Measurements from ENCODE around the gene VPS50.

The VPS50 gene

DNA sequence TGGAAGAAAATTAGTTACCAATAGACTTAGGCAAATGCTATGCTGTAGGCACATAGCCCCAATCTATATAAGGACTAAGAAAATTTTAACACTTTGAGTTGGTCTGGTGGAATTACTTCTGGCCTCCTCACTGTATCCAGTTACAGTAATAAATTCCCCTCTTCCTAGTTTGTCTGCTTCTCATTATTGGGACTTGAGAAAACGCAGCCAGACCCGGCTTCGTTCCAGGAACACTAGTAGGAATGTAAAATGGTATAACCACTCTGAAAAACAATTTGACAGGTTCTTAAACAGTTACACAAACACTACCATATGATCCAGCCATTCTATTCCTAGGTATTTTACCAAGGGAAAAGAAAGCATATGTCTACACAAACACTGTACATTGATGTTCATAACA lies 150.2 kb downstream of the VPS50 start:
- DNase-seq (ENCODE audit: low read depth), result no peak
- TF ChIP-seq, protein P1, sequence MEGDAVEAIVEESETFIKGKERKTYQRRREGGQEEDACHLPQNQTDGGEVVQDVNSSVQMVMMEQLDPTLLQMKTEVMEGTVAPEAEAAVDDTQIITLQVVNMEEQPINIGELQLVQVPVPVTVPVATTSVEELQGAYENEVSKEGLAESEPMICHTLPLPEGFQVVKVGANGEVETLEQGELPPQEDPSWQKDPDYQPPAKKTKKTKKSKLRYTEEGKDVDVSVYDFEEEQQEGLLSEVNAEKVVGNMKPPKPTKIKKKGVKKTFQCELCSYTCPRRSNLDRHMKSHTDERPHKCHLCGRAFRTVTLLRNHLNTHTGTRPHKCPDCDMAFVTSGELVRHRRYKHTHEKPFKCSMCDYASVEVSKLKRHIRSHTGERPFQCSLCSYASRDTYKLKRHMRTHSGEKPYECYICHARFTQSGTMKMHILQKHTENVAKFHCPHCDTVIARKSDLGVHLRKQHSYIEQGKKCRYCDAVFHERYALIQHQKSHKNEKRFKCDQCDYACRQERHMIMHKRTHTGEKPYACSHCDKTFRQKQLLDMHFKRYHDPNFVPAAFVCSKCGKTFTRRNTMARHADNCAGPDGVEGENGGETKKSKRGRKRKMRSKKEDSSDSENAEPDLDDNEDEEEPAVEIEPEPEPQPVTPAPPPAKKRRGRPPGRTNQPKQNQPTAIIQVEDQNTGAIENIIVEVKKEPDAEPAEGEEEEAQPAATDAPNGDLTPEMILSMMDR (IDR thresholded peaks at IDR 0.05; ENCODE audit: low read length, missing control alignments), result no peak

DNA sequence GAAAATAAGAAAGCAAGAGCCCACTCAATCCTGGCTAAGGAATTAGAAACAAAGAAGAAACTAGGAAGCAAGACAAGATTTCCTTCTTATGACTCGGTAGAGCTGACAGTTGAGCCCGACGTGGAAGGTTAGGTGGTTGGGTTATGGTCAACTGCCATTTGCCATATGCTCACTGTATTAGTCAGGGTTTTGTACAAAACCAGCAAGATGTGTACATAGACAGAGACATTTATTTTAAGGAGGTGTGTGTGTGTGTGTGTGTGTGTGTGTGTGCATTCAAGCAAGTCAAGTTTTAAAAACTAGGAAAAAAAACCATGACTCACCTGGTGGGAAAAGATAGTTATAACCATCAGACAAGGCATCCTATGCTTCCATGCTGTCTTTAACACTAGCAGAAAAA lies 158.5 kb downstream of the VPS50 start:
- TF ChIP-seq, protein P1 (IDR thresholded peaks at IDR 0.05; ENCODE audit: low read length, missing control alignments), result no peak
- DNase-seq (ENCODE audit: low read depth), result no peak
- H3K4me3 ChIP-seq (replicated peaks; ENCODE audit: low read depth, low read length), result no peak overlapping the region

More for the DNA sequence above, 150.2 kb downstream of the VPS50 start:
- H3K4me3 ChIP-seq (replicated peaks; ENCODE audit: low read depth, low read length), result no peak overlapping the region

DNA sequence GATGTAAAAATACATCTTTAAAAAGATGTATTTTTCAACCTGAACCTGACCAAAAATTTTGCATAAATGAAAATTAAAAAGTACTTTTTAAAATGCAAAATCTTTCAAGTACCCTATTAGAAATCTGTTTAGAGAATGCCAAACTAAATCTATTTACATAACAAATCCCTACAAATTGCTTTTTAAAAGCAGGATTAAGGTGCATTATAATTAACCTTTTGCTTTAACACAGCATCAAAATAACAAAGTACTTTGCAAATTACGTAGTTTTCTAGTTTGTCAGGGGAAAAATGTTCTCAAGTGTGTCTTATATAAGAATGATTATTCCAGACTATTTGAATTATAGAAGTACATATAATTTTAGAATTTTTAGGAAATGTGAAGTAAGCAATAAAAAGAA lies 160.8 kb downstream of the VPS50 start:
- no peak for DNase-seq (ENCODE audit: low read depth)
- TF ChIP-seq, protein P1 (IDR thresholded peaks at IDR 0.05; ENCODE audit: low read length, missing control alignments), result no peak
- H3K4me3 ChIP-seq (replicated peaks; ENCODE audit: low read depth, low read length), result no peak overlapping the region

DNA sequence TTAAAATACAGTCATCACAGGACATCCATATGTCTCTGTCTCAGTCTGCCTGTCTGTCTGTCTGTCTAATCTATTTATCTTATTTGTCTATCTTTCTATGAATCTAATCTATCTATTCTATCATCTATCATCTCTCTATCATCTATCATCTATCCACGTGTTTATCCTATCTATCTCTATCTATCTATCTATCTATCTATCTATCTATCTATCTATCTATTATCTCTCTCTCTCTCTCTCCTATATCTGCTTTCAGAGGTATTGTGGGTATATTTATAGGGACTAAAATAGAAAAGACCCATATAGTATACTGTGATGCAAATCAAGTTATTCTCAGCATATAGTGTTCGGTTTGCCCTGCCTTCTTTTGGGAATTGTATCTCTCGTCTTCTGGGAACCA lies 167.5 kb downstream of the VPS50 start:
- no peak for DNase-seq (ENCODE audit: low read depth)
- no peak overlapping the region for H3K4me3 ChIP-seq (replicated peaks; ENCODE audit: low read depth, low read length)
- TF ChIP-seq, protein P1 (IDR thresholded peaks at IDR 0.05; ENCODE audit: low read length, missing control alignments), result no peak

DNA sequence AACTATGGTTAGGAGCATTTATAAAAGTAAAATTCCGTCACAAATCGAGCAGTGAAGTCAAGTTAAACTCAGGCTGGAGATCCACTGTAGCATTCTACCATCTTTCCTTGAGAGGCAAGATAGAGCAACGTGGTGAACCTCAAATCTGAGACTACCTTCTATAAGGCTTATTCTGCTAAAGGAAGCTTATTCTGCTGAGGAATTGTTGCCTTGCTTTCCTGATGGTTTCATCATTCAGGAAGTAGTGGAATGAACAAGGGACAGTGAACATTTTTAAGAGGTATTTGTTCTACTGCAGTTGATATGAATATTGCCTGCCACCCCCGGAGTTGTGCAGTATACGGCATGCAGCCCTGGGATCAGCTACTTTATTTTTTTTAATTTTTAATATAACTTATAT lies 170.8 kb downstream of the VPS50 start:
- H3K4me3 ChIP-seq (replicated peaks; ENCODE audit: low read depth, low read length), result no peak overlapping the region
- TF ChIP-seq, protein P1 (IDR thresholded peaks at IDR 0.05; ENCODE audit: low read length, missing control alignments), result no peak
- DNase-seq (ENCODE audit: low read depth), result no peak

DNA sequence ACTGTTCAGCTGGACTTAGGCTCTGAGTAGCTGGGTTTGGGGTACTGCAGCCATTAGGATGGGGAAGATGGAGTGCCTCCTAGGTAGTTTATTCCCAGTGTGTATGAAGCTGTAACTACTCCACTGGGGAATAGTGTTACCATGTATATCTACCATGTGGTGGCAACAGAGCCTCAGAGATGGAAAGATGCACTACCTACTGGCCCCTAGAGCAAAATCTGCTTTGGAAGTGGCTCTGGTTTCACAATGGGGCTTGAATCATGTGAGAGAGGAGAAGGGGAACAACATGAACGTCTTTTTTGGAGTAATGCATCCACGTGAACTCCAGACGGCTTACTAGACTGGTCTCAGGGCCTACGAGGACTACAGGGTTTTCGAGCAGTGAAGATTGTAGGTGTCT lies 175.1 kb downstream of the VPS50 start:
- H3K4me3 ChIP-seq (replicated peaks; ENCODE audit: low read depth, low read length), result no peak overlapping the region
- DNase-seq (ENCODE audit: low read depth), result no peak
- TF ChIP-seq, protein P1 (IDR thresholded peaks at IDR 0.05; ENCODE audit: low read length, missing control alignments), result no peak

DNA sequence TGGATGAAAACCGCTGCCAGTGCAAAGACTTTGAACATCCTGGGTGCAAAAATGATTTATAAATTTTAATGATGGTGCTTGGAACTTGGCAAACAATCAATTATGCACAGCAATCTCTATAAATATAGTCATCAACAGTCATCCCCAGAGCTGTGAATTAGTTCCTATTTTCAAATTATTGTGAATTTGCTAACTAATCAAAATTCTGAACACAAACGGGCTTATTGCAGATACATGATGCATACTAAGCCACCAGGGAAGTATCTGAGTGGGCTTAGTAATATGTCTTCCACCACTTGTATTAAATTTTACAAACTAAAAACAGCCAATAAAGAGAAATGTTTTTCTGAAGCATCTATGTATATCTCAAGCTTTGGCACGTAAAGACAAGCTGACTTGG lies 177.2 kb downstream of the VPS50 start:
- no peak for DNase-seq (ENCODE audit: low read depth)
- H3K4me3 ChIP-seq (replicated peaks; ENCODE audit: low read depth, low read length), result no peak overlapping the region
- TF ChIP-seq, protein P1 (IDR thresholded peaks at IDR 0.05; ENCODE audit: low read length, missing control alignments), result no peak
